HG02938 (cell line): Measurements from ENCODE around the gene CACNA1A.
A peak's percentile ranks its signal among the peaks of the same experiment; 100 is the strongest.
"Not testable (repeated sequence)": the region's sequence is repeated elsewhere in the genome, so short reads cannot be mapped to it uniquely, and the experiment has no call there.

ENCODE experiments used
- ATAC-seq: cut with Tn5 transposase; IDR thresholded peaks from one replicate; pipeline ENCODE4 v1.9.1; 2021; ENCODE audit warnings: mild to moderate bottlenecking, moderate library complexity; ENCODE audit not compliant: unreplicated experiment

Gene CACNA1A

GRCh38 chr19:13283871-13284270 lies 222.4 kb downstream of the CACNA1A start:
- ATAC-seq, result no peak

GRCh38 chr19:13282486-13283065 lies 223.7 kb downstream of the CACNA1A start:
- ATAC-seq, result no peak

GRCh38 chr19:13281567-13282291 lies 224.6 kb downstream of the CACNA1A start:
- no peak for ATAC-seq

DNA sequence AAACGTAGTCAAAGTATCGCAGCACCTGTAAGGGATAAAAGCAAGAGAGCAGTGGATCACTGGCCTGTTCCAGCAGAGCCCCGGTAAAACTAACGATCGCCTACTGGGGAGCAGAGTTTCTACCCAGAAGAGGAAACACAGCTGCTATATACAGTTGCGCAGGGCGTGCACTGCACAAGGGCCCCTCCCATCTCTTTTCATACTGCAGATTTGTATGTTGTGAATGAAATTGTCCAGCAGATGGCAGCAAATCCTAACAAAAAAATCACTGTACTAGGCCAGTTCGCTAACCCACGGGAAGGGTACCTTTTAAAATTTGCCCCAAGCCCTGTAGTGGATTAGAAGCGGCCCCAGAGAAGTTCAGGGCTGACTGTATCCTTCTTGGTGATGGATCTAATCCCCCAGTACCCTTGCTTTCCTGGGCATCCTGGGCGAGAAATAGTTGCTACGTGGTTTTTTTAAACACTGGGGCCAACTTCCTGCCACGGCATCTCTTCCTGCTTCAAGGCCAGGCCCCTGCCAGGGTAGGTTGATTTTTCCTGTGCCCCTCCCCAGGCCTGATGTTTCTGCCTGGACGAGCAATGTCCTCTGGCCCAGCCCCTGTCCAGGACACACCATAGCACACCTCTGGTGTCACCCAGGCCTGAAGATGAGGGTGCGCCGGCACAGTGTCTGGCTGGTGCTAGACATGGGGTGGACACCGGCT lies 229.0 kb downstream of the CACNA1A start:
- ATAC-seq, result no peak

- no peak for ATAC-seq
These were observed 231.1 kb downstream of the CACNA1A start for GRCh38 chr19:13275016-13275722.

- ATAC-seq, result no peak
These were observed 235.7 kb downstream of the CACNA1A start for GRCh38 chr19:13270514-13271105.

- ATAC-seq, result no peak
These were observed 236.9 kb downstream of the CACNA1A start for GRCh38 chr19:13269348-13269747.

DNA sequence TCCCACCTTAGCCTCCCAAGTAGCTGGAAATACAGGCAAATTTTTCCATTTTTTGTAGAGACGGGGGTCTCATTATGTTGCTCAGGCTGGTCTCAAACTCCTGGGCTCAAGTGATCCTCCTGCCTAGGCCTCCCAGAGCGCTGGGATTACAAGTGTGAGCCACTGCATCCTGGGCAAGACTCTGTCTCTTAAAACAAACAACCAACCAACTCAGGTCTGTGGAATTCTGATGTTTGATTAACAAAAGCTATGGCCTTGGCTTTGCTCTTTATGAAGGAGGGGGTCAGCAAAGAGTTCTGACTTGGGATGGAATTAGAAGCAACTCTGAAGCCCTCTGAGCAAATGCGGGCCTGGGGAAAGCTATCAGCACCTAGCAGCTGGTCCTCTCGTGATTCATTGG lies 238.4 kb downstream of the CACNA1A start:
- no peak for ATAC-seq

GRCh38 chr19:13267131-13267530 lies 239.1 kb downstream of the CACNA1A start:
- ATAC-seq, result no peak

DNA sequence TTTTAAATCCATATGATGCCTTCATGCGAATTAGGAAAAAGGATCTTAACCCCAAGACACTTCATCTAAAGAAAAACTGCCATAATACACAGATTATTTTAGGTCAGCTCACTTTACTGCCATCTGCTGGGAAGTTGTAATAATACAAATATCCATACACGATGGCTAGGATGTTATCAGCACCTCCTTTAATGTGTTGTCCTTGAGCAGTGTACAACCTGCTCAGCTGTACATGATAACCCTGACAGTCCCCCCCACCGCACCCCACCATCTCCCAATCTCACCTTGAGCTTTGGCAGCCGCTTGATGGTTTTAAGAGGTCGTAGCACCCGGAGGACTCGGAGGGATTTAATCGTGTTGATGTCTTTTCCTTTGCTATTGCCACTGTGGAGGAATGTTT lies 243.8 kb downstream of the CACNA1A start:
- no peak for ATAC-seq

GRCh38 chr19:13260883-13261653 lies 245.2 kb downstream of the CACNA1A start:
- peak; percentile 79 for ATAC-seq

DNA sequence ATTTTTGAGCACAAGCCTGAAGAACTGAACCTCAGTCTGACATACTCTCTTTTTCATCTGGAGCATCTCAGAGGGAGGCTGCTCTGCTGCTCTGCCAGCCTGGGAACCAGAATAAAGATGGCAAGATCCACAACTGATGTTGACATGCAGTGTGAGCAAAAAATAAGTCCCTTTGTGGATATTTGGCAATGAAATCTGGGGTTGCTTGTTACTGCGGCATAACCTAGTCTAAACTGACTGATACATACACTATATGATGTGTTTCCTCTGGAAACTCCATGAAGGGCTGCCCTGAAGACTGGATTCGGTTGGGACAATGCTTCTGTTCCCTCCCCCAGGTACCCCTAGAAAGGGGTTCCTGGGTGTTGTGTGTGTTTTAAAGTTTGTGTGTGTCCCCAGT lies 249.4 kb downstream of the CACNA1A start:
- ATAC-seq, result no peak

- not testable (repeated sequence) for ATAC-seq
These were observed 249.9 kb downstream of the CACNA1A start for GRCh38 chr19:13256398-13256797.

DNA sequence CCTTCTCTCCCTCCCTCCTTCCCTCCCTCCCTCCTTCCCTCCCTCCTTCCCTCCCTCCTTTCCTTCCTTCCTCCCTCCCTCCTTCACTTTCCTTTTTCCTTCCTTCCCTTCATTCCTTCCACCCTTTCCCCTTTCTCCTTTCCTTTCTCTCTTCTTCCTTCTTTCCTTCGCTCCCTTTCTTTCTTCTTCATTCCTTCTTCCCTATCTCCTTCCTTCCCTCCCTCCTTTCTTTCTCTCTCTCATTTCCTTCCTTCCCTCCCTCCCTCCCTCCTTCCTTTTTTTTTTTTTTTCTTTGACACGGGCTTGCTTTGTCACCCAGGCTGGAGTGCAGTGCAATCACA lies 250.6 kb downstream of the CACNA1A start:
- ATAC-seq, result no peak

DNA sequence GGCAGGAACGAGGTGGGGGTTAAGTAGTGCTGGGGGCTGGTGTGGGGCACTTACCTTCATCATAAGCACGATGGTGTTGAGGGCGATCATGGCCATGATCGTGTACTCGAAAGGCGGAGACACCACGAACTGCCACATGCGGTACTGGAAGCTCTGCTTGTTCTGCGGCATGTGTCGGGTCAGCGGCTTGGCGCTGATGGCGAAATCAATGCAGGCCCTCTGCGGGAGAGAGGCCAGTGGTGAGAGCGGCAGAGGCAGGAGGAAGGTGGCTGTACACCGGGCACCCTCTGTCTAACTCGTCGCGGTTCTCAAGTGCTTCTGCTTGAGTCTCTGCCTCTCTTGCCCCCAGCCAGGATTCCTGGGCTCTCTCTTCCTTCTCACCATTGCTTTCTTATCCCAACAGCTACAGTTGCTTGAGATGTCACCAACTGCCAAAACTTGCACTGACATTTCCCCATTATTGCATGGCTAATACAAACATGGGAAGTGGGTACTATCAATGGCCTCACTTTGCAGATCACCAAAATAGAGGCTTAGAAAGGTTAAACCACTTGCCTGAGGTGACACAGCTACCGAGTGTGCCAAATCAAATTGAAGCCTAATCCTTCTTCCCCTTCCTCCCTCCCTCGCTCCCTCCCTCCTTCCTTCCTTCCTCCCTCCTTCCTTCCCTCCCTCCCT lies 251.1 kb downstream of the CACNA1A start:
- ATAC-seq, result no peak

GRCh38 chr19:13252569-13253335 lies 253.5 kb downstream of the CACNA1A start:
- ATAC-seq, result no peak

- no peak for ATAC-seq
These were observed 261.4 kb downstream of the CACNA1A start for GRCh38 chr19:13244920-13245319.

- ATAC-seq, result no peak
These were observed 264.8 kb downstream of the CACNA1A start for GRCh38 chr19:13241231-13242104.
